ENCODE results near the gene VAT1.

The VAT1 gene

GRCh38 chr17:43069368-43069898 lies 47.2 kb upstream of the VAT1 start:
- no peak for TF ChIP-seq YY1 (IDR thresholded peaks at IDR 0.05; ENCODE audit: low read depth)
- no peak for TF ChIP-seq ZBTB7A (IDR thresholded peaks at IDR 0.05; ENCODE audit: low read depth)
- TF ChIP-seq CREB1 (IDR thresholded peaks at IDR 0.05; ENCODE audit: low read depth), result no peak
- no peak for TF ChIP-seq TCF12 (IDR thresholded peaks at IDR 0.05; ENCODE audit: low read depth)
- TF ChIP-seq FOXM1 (IDR thresholded peaks at IDR 0.05; ENCODE audit: borderline replicate concordance, low read depth), result no peak
- TF ChIP-seq TEAD4 (IDR thresholded peaks at IDR 0.05), result no peak

- TF ChIP-seq EP300 (IDR thresholded peaks at IDR 0.05; ENCODE audit: borderline replicate concordance) (no peak), TAF1 (IDR thresholded peaks at IDR 0.05; ENCODE audit: low read depth) (no peak), CEBPB (IDR thresholded peaks at IDR 0.05) (peak; percentile 55), REST (IDR thresholded peaks at IDR 0.05; ENCODE audit: low read depth) (no peak), TEAD4 (IDR thresholded peaks at IDR 0.05) (no peak), NFIC (IDR thresholded peaks at IDR 0.05) (no peak), RAD21 (IDR thresholded peaks at IDR 0.05; ENCODE audit: low read depth) (no peak), EGR1 (IDR thresholded peaks at IDR 0.05) (no peak)
- TF ChIP-seq, protein P1, sequence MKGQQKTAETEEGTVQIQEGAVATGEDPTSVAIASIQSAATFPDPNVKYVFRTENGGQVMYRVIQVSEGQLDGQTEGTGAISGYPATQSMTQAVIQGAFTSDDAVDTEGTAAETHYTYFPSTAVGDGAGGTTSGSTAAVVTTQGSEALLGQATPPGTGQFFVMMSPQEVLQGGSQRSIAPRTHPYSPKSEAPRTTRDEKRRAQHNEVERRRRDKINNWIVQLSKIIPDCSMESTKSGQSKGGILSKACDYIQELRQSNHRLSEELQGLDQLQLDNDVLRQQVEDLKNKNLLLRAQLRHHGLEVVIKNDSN (IDR thresholded peaks at IDR 0.05), result no peak
Observed at GRCh38 chr17:43068570-43069367, 46.6 kb upstream of the VAT1 start.

GRCh38 chr17:43062984-43063638 lies 40.9 kb upstream of the VAT1 start:
- TF ChIP-seq, protein P2, sequence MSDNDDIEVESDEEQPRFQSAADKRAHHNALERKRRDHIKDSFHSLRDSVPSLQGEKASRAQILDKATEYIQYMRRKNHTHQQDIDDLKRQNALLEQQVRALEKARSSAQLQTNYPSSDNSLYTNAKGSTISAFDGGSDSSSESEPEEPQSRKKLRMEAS (IDR thresholded peaks at IDR 0.05), result no peak
- no peak for TF ChIP-seq FOXM1 (IDR thresholded peaks at IDR 0.05; ENCODE audit: borderline replicate concordance, low read depth)
- TF ChIP-seq NFIC (IDR thresholded peaks at IDR 0.05), result no peak
- TF ChIP-seq TCF12 (IDR thresholded peaks at IDR 0.05; ENCODE audit: low read depth), result no peak
- no peak for TF ChIP-seq TAF1 (IDR thresholded peaks at IDR 0.05; ENCODE audit: low read depth)
- TF ChIP-seq EGR1 (IDR thresholded peaks at IDR 0.05), result no peak
- no peak for TF ChIP-seq CEBPB (IDR thresholded peaks at IDR 0.05)
- TF ChIP-seq RAD21 (IDR thresholded peaks at IDR 0.05; ENCODE audit: low read depth), result no peak
- TF ChIP-seq CREB1 (IDR thresholded peaks at IDR 0.05; ENCODE audit: low read depth), result no peak
- no peak for TF ChIP-seq TEAD4 (IDR thresholded peaks at IDR 0.05)
- no peak for TF ChIP-seq EP300 (IDR thresholded peaks at IDR 0.05; ENCODE audit: borderline replicate concordance)
- no peak for TF ChIP-seq ZBTB7A (IDR thresholded peaks at IDR 0.05; ENCODE audit: low read depth)
- TF ChIP-seq YY1 (IDR thresholded peaks at IDR 0.05; ENCODE audit: low read depth), result no peak
- TF ChIP-seq, protein P1 (IDR thresholded peaks at IDR 0.05), result no peak
- TF ChIP-seq REST (IDR thresholded peaks at IDR 0.05; ENCODE audit: low read depth), result no peak

GRCh38 chr17:43056051-43056450 lies 33.9 kb upstream of the VAT1 start:
- TF ChIP-seq EP300 (IDR thresholded peaks at IDR 0.05; ENCODE audit: borderline replicate concordance) (no peak), FOXM1 (IDR thresholded peaks at IDR 0.05; ENCODE audit: borderline replicate concordance, low read depth) (no peak), CREB1 (IDR thresholded peaks at IDR 0.05; ENCODE audit: low read depth) (no peak), NFIC (IDR thresholded peaks at IDR 0.05) (no peak), CEBPB (IDR thresholded peaks at IDR 0.05) (no peak), TCF12 (IDR thresholded peaks at IDR 0.05; ENCODE audit: low read depth) (no peak), RAD21 (IDR thresholded peaks at IDR 0.05; ENCODE audit: low read depth) (no peak)
- TF ChIP-seq, protein P2 (IDR thresholded peaks at IDR 0.05), result no peak

- TF ChIP-seq TEAD4 (IDR thresholded peaks at IDR 0.05), result no peak
- TF ChIP-seq FOXM1 (IDR thresholded peaks at IDR 0.05; ENCODE audit: borderline replicate concordance, low read depth), result no peak
- no peak for TF ChIP-seq CREB1 (IDR thresholded peaks at IDR 0.05; ENCODE audit: low read depth)
- no peak for TF ChIP-seq EGR1 (IDR thresholded peaks at IDR 0.05)
- TF ChIP-seq TAF1 (IDR thresholded peaks at IDR 0.05; ENCODE audit: low read depth), result no peak
- TF ChIP-seq EP300 (IDR thresholded peaks at IDR 0.05; ENCODE audit: borderline replicate concordance), result no peak
- TF ChIP-seq, protein P1 (IDR thresholded peaks at IDR 0.05), result no peak
- TF ChIP-seq TCF12 (IDR thresholded peaks at IDR 0.05; ENCODE audit: low read depth), result no peak
- no peak for TF ChIP-seq REST (IDR thresholded peaks at IDR 0.05; ENCODE audit: low read depth)
- TF ChIP-seq YY1 (IDR thresholded peaks at IDR 0.05; ENCODE audit: low read depth), result no peak
- no peak for TF ChIP-seq NFIC (IDR thresholded peaks at IDR 0.05)
- no peak for TF ChIP-seq RAD21 (IDR thresholded peaks at IDR 0.05; ENCODE audit: low read depth)
- no peak for TF ChIP-seq CEBPB (IDR thresholded peaks at IDR 0.05)
- TF ChIP-seq, protein P2 (IDR thresholded peaks at IDR 0.05), result no peak
- no peak for TF ChIP-seq ZBTB7A (IDR thresholded peaks at IDR 0.05; ENCODE audit: low read depth)
Observed at GRCh38 chr17:43051969-43052368, 29.8 kb upstream of the VAT1 start.
